NCI-H1105 treated with DMSO at 0.1 percent for 48 hours (cell line): ENCODE data around the gene FBXW7.
"Not testable (repeated sequence)": the region's sequence is repeated elsewhere in the genome, so short reads cannot be mapped to it uniquely, and the experiment has no call there.

Source experiments
- DNase-seq: peaks from one replicate; lab custom pipeline; 2025; lab: John Stamatoyannopoulos, UW

FBXW7 gene

DNA sequence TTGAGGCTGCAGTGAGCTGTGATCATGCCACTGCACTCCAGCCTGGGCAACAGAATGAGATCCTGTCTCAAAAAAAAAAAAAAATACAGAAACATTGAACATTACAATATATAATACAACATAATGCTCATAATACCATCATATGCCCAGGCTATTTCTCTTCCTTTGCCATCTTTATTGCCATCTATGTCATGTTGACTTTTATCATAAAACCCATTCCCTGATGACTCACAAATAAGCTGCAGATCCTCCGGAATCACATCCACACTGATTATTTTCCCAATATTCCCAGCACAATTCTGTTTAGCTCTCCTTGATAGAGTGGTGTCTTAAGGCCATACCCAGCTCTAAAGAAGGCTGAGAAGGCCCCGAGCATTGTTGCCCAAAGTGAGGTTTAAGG lies 9.2 kb upstream of the FBXW7 start:
- no peak for DNase-seq

DNA sequence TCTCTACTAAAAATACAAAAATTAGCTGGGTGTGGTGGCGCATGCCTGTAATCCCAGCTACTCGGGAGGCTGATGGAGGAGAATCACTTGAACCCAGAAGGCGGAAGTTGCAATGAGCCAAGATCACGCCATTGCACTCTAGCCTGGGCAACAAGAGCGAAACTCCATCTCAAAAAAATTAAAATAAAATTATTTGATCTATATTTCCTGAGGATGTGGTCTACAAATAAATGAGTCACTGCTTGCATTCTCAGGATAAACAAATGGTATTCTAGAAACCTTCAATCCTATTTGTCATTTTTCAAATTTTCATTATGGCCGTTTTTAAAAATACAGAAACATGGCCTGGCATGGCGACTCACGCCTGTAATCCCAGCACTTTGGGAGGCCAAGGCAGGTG lies 8.6 kb upstream of the FBXW7 start:
- not testable (repeated sequence) for DNase-seq

DNA sequence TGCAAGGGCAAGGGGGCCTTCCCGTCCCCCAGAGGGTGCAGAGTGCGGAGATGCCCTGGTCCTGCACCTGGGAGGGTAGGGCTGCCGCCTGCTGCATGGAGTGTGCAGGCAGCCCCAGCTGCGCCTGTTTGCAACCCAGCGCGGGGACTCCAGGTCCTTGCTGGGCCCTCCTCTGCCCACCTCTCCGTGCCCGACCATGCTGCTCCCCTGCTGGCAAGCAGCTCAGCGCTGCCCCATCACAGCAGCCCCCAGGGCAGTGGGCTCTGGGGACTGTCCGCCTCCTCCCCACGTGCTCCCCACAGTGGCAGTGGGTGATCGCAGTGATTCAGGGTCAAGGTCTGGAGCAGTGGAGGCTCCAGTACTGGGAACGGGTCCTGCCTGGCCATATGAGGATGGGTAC lies 5.0 kb upstream of the FBXW7 start:
- DNase-seq: no peak

DNA sequence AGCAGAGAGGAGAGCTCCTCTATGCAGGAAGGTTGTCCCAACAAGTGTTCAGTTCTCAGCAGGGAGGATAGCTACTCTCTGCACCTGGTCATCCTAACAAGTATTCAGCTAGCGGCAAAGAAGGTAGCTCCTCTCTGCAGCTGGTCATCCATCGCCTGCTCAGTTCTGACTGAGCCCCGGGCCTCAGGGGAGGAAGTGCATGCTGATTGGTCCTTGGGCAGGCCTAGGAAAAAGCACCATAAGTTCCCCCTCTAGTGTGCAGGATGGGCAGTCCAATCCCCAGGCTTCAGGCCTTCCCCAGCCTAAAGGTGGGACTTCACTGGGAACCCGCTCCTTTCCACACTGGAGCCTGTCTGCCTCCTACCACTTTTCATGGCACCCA lies 4.4 kb upstream of the FBXW7 start:
- DNase-seq: no peak

DNA sequence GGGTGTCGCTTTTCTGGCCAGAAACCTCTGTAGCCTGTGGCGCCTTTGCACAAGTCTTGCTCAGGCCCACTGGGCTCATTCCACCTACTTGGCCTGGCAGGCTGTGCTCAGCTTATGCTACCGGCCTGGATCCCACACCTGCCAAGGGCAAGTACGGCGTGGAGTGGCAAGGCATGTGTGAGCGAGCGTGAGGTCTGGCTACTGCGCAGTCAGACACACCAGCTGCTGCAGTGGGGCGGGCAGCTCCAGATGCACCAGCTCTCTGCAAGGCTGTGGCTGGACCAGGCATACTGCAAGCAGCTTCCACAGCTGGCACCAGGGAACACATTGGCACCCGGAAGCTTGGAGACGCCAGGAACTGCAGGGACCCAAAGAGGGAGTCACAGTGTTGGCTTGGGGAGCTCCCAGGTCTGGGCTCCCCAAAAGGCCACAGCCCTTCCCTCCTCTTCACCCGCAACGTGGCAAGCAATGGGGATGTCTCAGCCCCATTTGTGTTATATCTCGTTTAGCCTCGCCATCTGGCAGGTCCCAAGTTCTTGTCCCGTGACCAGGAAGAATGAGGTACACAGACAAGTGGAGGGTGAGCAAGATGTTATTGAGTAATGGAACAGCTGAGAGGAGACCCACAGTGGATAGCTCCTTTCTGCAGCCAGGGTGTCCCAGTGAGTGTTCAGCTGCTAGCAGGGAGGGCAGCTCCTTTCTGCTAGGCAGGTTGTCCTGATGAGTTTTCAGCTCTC lies 3.8 kb upstream of the FBXW7 start:
- DNase-seq: no peak

DNA sequence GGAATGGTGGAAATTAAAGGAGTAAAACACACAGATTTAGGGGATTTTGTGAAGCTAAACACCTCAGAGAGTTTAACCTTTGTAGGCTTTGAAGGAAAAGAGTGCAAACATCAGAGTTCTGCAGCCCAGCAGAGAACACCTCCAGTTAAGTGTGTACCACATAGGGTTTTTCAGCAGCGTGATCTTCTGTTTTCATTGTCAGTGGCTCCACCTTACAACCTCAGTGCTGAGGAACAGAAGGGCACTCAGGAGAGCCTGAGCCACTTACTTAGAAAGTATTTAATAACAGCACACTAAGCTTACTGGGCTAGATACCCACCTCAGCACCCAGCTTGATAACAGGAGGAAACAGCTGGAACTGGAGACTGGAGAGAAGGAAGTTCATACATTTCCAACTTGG lies 2.0 kb upstream of the FBXW7 start:
- DNase-seq: no peak

DNA sequence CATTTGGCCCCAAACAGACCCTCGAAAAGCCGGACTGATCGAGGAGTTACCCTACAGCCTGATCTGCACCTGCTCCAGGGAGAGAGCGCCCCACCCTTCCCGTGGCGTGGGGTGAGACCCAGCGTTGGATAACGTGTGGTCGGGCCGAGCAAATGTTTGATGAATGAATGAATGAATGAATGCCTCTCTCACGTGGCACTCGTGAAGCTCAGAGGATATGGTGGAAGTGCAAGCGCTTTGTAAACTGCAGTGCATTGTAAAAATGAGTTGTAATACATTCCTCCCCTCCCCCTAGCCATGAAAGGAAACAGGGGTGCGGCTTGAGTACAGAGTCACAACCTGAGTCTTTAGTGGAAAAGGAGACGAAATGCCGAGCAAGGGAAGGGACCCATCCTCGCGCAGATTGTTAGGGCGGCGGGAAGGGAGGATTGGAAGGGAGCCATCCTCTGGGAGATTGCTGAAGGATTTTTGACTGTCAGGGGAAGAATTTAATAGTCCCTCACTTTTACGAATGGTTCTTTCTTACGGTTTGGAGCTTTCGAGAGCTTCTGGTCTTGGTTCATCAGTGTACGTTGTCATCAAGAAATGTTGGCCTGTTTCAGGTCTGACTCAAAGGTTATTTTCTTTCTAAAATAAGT lies 772 bp upstream of the FBXW7 start:
- DNase-seq: peak; percentile 43

DNA sequence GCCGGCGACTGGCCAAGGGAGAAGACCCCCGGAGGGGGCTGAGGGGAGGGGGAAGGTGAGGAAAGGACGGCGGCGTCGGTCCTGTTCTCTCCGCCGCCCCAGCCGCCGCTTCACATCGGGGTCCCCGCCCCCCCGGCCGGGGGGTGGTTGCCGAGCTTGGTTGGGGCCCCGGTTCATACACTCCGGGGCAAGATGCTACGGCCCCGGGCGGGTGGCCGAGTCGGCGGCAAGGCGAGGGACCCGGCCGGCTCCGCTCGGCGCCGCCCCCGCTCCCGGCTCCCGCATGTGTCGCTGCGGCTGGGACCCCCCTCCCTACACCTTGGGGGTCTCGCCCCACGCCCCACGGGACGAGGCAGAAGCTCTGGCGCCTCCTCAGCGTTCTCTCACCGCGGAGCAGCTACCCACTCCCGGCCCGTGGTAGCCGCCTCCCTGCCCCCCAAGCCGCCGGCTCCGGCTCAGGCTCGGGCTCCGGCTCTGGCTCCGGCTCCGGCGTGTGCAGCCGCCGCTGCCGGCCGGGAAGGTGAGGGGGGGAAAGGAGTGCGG lies 461 bp downstream of the FBXW7 start:
- DNase-seq: no peak

DNA sequence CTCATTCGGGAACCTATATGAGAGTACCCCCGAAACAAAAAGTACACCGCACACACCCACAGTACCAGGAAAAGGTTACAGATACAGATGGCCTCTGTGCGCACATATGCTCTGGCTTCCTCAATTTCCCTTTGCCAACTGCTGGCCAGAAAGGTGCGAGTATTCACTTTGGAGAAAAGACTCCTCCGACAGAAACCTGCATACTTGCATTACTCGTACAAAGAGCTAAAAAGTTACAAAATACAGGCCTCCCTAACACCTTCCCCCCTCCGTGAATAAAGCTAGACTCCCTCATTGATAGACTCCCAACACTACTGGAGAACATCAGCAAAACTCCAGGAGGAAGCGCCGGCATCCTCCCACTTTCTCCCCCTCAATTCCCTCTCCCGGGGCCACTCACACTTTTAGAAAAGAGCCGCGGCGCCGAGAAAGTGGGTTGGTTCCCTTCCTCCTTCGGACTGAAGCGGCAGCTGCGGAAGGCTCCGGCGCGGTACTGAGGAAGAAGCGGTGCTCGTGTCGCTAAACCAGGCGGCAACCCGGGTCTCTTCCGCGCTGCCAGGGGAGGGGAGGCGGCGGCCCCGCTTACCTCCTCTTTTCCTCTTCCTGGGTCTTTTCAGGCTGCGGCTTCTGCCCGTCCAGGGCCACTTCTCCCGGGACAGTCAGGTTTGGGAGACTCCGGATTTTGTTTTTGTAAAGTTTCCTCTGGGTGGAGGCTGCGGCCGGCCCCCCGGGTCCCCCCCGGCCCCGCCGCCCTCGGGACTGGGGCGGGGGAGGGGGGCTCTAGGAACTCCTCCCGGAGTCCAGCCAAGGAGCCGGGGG lies 1.1 kb downstream of the FBXW7 start:
- peak; percentile 1 for DNase-seq

DNA sequence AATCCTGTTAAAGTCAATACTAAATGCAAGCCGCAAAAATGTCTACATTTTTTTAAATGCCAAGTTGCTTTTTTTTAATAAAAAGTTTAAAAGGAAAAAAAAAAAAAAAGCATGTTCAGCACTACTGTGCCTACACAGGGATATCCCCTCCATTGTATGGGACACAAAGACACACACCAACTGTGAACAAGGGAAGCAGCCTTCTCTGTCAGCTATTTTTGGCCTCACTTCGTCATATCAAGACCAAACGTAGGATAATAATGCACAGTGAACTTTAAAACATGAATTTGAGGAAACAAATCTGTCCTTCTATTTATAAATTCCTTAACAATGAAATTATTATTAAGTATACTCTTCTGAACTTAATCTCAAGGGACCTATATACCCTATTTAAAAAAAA lies 4.4 kb downstream of the FBXW7 start:
- no peak for DNase-seq

DNA sequence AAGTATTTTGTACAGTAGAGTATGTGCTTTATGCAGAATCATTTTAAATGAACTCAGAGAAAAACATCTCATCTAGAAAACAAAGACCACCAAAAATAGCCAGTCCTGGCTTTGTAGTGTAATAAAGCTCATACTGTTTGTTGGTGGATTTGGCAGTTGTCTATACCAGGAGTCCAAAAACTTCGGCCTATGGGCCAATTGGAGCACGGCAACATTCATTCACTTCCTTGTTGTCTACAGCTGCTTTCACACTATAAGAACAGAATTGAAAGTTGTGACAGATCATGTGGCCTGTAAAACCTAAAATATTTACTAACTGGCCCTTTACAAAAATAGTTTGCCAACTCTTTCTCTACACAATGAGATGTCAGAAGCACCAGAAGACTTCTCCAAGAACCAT lies 5.3 kb downstream of the FBXW7 start:
- DNase-seq: no peak

DNA sequence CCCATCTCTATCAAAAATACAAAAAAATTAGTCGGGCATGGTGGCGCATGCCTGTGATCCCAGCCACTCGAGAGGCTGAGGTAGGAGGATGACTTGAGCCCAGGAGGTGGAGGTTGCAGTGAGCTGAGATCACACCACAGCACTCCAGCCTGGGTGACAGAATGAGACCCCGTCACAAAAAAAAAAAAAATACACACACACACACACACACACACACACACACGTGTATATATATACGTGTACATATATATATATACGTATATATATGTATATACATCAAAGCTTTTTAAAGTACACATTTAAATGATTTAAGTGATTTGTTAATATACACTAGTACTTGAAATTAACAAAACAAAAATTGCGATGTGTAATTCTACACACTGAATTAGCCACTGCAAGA lies 6.0 kb downstream of the FBXW7 start:
- no peak for DNase-seq

DNA sequence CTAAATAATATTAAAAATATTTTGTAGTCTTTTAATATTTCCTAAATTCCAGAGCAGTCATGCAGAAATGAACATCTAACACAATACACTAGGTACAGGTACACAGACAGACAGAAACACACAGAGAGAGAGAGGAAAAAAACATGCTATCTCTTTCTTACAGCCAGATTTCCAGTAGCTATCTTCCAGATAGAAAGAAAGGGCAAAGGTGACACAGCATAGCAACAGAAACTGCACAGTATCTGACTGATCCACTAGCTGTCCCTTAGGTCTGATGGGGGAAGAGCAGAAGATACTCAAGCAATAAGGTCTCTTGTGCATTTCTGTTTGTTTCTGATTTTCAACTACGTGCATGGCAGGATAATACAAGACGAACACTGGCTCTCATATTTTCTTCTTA lies 7.8 kb downstream of the FBXW7 start:
- no peak for DNase-seq

DNA sequence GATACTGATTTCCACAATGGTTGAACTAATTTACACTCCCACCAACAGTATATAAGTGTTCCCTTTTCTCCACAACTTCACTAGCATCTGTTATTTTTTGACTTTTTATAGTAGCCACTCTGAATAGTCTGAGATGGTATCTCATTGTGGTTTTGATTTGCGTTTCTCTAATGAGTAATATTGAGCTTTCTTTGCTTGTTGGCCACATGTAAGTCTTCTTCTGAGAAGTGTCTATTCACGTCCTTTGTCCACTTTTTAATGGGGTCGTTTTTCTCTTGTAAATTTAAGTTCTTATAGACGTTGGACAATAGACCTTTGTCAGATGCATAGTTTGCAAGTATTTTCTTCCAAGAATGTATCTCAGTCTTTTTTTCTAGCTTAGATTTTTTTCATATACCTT lies 10.0 kb downstream of the FBXW7 start:
- no peak for DNase-seq

DNA sequence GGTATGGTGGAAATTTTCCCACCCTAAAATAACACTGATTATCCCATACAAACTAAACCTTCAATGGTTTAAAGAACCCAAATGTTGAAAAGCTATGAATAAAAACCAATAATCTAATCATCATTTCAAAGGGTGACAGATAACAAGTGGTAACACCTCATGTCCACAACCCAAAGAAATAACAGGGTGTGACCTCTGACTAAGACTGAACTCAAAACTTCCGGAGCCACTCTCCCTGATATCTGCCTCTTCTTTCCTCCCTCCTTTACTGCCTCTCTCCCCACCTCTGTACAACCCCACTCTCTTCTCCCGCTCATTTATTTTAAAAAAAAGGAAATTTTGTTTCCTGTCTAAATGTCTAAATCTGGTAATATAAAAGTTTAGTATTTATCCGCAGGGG lies 11.5 kb downstream of the FBXW7 start:
- no peak for DNase-seq

DNA sequence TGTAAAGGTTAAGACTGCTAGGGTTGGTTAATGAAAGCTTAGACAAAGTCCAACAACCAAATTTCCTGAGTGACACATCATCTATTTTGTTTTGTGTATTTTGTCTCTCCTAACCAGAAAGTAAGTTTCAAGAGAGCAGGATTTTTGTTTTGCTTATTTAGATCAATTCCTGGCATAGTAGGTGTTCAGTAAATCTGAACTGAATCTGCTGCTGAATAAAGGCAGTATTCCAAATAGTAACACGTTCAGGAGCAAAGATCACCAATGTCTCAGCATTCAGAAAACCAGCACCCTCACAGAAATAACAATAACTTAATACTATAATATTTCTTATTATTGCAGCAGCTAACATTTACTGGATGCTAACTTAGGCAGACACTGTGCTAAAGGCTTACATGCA lies 12.2 kb downstream of the FBXW7 start:
- no peak for DNase-seq

DNA sequence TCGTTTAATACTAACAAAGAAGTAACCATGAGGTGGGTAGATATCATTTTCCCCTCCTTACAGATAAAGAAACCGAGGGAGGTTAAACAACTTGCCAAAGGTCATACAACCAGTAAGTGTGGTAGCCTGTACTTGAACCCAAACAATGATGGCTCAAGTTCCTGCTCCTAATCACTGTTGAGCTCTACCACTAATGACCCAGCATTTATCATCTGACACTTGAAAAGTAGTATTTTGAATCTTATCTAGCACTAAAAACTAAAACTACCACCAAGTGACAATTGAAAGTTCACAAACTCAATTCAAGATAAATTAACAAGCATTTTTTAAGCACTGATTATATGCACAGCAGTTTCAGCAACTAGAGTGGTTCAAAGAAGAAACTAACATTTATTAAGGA lies 13.1 kb downstream of the FBXW7 start:
- DNase-seq: no peak

DNA sequence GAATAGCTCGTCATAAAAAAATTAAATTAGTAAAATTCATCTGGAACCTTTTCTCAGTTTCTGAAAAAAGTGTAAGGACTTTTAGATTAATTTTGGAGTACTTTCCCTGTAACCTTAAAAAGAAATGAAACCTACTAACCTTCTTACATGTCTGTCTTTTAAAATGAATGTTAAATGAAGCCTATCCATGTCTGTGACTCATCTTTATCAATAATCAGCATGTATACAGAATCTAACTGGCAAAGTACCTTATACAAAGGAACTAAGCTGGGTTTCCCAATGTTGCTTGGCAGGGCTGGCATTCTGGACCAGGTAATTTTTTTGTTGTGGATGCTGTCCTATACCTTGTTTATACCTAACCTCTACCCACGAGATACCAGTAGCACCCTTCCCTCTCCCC lies 13.6 kb downstream of the FBXW7 start:
- DNase-seq: no peak

DNA sequence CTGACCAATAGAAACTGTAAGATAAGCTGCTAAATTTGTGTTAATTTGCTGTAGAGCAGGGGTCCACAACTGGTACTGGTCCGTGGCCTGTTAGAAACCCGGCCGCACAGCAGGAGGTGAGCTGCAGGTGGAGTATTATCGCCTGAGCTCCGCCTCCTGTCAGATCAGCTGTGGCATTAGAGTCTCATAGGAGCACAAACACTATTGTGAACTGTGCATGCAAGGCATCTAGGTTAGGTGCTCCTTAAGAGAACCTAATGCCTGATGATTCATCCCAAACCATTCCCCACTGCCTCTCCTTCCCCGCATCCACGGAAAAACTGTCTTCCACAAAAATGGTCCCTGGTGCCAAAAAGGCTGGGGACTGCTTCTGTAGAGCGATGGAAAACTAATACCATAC lies 19.7 kb downstream of the FBXW7 start:
- DNase-seq: no peak

DNA sequence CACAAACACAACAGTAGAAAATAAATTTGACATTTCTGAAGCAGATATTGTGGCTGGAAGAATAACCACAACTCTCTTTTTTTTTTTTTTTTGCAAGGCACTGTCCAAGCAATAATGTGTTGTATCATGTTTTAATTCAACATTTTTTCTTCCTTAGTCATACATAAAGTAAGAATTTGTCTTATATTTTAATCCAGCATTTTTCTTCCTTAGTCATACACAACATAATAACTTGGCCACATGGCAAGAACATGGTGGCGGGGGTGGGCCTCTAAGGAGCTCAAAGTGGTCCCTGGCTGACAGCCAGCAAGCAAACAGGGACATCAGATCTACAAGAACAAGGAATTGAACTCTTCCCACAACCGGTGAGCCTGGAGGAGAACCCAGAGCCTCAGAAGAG lies 20.2 kb downstream of the FBXW7 start:
- DNase-seq: no peak

DNA sequence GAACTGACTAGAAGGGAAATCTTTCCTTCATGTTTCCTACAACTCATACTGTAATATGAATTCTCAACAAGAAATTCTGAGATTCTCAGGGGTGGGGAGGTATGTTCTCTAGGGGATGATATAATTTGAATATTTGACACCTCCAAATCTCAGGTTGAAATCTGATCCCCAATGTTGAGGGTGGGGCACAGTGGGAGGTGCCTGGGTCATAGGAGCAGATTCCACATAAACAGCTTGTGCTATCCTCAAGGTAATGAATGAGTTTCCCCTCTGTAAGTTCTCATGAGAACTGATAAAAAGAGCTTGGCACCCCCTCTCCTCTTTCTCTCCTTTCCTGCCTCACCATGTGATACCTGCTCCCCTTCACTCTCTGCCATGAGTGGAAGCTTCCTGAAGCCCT lies 21.5 kb downstream of the FBXW7 start:
- no peak for DNase-seq

DNA sequence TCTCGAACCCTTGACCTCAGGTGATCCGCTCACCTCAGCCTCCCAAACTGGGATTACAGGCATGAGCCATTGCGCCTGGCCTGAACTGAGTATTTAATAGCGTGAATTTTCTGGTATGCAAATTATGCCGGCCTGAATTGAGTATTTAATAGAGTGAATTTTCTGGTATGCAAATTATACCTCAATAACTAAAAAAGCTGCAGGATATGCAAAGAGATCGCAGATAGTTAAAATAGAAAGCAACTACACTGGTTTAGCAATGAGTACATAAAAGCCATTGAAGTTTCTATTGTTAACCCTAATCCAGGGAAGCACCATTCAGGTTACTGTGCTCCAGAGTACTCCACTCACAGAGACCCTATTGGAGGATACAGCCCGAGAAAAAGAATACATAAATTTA lies 22.8 kb downstream of the FBXW7 start:
- no peak for DNase-seq

DNA sequence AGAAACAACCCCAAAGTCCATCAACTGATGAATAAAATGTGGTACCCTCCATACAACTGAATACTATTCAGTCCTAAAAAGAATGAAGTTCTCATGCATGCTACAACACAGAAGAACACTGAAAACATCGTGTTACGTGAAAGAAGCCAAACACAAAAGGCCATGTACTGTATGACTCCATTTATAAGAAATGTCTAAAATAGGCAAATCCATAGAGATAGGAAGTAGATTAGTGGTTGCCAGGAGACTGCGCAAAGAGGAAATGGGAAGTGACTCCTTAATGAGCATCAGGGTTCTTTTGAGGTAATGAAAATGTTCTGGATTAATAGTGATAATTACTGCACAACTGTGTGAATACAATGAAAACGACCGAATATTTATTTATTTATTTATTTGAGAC lies 23.4 kb downstream of the FBXW7 start:
- DNase-seq: no peak
